ENCODE measurements around the gene TM9SF2. TPM values are rescaled to one million over a fixed set of nuclear protein-coding genes. Genes with fewer than 3 reads are reported as not detected.
"Not testable (repeated sequence)": the region's sequence is repeated elsewhere in the genome, so short reads cannot be mapped to it uniquely, and the experiment has no call there.

TM9SF2 gene
- total RNA-seq, result 10 to 100 TPM; 44.0 to 49.0 TPM

DNA sequence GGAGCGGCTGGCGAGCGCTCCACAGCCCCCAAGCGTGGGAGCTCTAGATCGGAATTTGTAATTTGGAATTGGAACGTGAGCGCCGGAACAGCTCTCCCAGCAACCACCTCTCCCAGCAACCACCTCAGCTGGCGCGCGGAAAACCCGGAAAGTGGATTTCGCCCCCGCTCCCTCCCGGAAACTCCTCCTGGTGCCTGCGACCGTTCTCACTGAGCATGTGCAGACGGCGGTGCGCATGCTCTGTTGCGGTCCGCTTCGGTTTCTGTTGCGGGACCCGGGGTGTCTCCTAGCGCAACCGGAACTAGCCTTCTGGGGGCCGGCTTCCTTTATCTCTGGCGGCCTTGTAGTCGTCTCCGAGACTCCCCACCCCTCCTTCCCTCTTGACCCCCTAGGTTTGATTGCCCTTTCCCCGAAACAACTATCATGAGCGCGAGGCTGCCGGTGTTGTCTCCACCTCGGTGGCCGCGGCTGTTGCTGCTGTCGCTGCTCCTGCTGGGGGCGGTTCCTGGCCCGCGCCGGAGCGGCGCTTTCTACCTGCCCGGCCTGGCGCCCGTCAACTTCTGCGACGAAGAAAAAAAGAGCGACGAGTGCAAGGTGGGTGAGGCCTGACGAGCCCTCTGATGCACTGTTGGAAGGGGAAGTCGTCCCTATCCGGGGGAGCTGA lies at the start of gene TM9SF2:
TM9SF2 (plus strand) TSS at position 289 of the 664 bp plus-strand sequence; CDS start at position 424, 135 bp downstream.
- Mint-ChIP-seq H3K36me3 (peaks cover 28 to 34% of the 10 kb centered on the region in 2 donors), H3K9me3 (peaks cover 0 to 8% of the 10 kb centered on the region in 2 donors)
- ATAC-seq, result peak; percentile 58 to 66

GRCh38 chr13:99454518-99455183 lies 46.6 kb upstream of the TM9SF2 start:
- Mint-ChIP-seq H3K9me3 (peaks cover 0 to 4% of the 10 kb centered on the region in 2 donors), H3K36me3 (peaks cover 0 to 13% of the 10 kb centered on the region in 2 donors), H3K27ac (no peak overlapping the region)
- no peak for ATAC-seq
- DNase-seq (ENCODE audit: low spot score in 2 of 2), result no peak

More for the DNA sequence above, at the start of gene TM9SF2:
- DNase-seq (ENCODE audit: low spot score in 2 of 2), result peak; percentile 95 to 98
- H3K27ac Mint-ChIP-seq, result peak within 1 kb of the TSS; percentile 99

DNA sequence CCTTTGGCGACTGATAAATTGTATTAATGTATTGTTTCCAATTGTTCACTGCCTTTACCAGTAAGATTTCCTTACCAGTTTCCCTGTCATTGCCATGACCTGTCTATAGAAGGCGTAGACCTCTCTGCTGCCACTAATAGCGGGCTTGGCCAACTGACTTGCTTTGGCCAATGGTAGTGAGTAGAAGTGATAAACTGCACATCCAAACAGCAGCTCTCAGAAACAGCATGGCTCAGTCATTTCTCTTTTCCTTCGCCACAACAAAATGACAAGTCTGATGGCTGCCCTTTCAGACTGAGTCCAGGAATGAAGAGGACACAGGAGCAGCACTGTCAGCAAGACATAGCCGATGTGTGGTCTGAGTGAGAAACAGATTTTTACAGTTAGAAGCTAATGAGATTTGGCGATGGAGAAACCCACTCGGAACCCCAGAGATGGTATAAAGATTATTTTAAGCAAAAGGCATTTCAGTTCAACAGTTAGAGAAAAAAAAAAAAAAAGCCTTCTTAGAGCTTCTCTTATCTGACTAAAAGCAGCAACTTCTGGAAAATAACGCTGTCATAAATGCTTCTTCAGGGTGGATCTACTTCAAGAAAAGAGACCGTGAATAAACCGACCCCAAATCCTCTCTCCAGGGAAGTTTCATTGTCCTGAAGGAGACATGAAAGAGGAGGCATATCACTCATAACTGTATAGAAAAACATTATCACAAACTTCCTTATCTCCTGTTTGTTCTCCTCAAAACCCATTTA lies 42.0 kb upstream of the TM9SF2 start:
- Mint-ChIP-seq H3K9me3 (peaks cover 4 to 7% of the 10 kb centered on the region in 2 donors), H3K36me3 (peaks cover 0 to 6% of the 10 kb centered on the region in 2 donors), H3K27ac (peak overlapping the region in 1 of 2 donors; percentile 53)
- no peak for ATAC-seq
- DNase-seq (ENCODE audit: low spot score in 2 of 2), result no peak

- ATAC-seq; H3K9me3 Mint-ChIP-seq; H3K36me3 Mint-ChIP-seq; DNase-seq (ENCODE audit: low spot score in 2 of 2): not testable (repeated sequence)
- H3K27ac Mint-ChIP-seq, result peak overlapping the region; percentile 30 to 32
These were observed 40.5 kb upstream of the TM9SF2 start for GRCh38 chr13:99460802-99461201.

GRCh38 chr13:99463646-99464397 lies 37.5 kb upstream of the TM9SF2 start:
- ATAC-seq (no peak), DNase-seq (ENCODE audit: low spot score in 2 of 2) (no peak)
- no peaks in the 10 kb centered on the region for H3K36me3 Mint-ChIP-seq
- H3K27ac Mint-ChIP-seq, result peak overlapping the region in 1 of 2 donors; percentile 87
- peaks cover 3 to 5% of the 10 kb centered on the region in 2 donors for H3K9me3 Mint-ChIP-seq

- DNase-seq (ENCODE audit: low spot score in 2 of 2) (no peak), ATAC-seq (peak; percentile 57 to 73)
- Mint-ChIP-seq H3K9me3 (peaks cover 3 to 12% of the 10 kb centered on the region in 2 donors), H3K36me3 (peaks cover 0 to 7% of the 10 kb centered on the region in 2 donors), H3K27ac (peak overlapping the region; percentile 87 to 93)
These were observed 36.8 kb upstream of the TM9SF2 start for GRCh38 chr13:99464441-99464949.

GRCh38 chr13:99465454-99465853 lies 35.8 kb upstream of the TM9SF2 start:
- no peak for ATAC-seq

DNA sequence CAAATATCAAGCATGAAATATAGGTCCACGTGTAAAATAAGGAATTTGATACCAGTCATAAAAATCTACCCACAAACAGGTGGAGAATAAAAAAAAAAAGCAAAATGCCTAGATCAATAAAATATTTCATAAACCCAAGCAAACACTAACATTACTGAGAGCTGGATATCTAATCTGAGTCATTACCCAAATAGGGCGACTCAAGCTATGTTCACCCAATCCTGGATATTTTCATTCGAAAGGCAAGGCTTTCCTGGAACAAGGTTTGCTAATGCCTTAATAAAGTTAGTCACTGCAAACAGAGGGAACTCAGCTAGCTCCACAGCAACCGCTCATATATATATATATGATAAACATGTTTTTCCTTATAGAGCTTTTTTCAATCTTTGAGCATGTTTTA lies 33.5 kb upstream of the TM9SF2 start:
- ATAC-seq, result peak in 1 of 2 donors; percentile 51
- Mint-ChIP-seq H3K9me3 (peaks cover 3 to 12% of the 10 kb centered on the region in 2 donors), H3K36me3 (peaks cover 0 to 8% of the 10 kb centered on the region in 2 donors), H3K27ac (no peak overlapping the region)
- no peak for DNase-seq (ENCODE audit: low spot score in 2 of 2)

More at GRCh38 chr13:99465454-99465853, 35.8 kb upstream of the TM9SF2 start:
- DNase-seq (ENCODE audit: low spot score in 2 of 2), result no peak
- H3K9me3 Mint-ChIP-seq, result peaks cover 3 to 12% of the 10 kb centered on the region in 2 donors
- H3K27ac Mint-ChIP-seq, result peak overlapping the region; percentile 87 to 93
- peaks cover 0 to 8% of the 10 kb centered on the region in 2 donors for H3K36me3 Mint-ChIP-seq

- H3K27ac Mint-ChIP-seq, result peak overlapping the region in 1 of 2 donors; percentile 70
- no peak for ATAC-seq
- peaks cover 1 to 10% of the 10 kb centered on the region in 2 donors for H3K9me3 Mint-ChIP-seq
These were observed 32.2 kb upstream of the TM9SF2 start for GRCh38 chr13:99469041-99469440.

GRCh38 chr13:99470027-99470426 lies 31.2 kb upstream of the TM9SF2 start:
- DNase-seq (ENCODE audit: low spot score in 2 of 2), result no peak
- Mint-ChIP-seq H3K27ac (no peak overlapping the region), H3K9me3 (peaks cover 0 to 9% of the 10 kb centered on the region in 2 donors), H3K36me3 (peaks cover 0 to 8% of the 10 kb centered on the region in 2 donors)
- ATAC-seq, result no peak

More at GRCh38 chr13:99469041-99469440, 32.2 kb upstream of the TM9SF2 start:
- peaks cover 0 to 8% of the 10 kb centered on the region in 2 donors for H3K36me3 Mint-ChIP-seq
- DNase-seq (ENCODE audit: low spot score in 2 of 2), result no peak

DNA sequence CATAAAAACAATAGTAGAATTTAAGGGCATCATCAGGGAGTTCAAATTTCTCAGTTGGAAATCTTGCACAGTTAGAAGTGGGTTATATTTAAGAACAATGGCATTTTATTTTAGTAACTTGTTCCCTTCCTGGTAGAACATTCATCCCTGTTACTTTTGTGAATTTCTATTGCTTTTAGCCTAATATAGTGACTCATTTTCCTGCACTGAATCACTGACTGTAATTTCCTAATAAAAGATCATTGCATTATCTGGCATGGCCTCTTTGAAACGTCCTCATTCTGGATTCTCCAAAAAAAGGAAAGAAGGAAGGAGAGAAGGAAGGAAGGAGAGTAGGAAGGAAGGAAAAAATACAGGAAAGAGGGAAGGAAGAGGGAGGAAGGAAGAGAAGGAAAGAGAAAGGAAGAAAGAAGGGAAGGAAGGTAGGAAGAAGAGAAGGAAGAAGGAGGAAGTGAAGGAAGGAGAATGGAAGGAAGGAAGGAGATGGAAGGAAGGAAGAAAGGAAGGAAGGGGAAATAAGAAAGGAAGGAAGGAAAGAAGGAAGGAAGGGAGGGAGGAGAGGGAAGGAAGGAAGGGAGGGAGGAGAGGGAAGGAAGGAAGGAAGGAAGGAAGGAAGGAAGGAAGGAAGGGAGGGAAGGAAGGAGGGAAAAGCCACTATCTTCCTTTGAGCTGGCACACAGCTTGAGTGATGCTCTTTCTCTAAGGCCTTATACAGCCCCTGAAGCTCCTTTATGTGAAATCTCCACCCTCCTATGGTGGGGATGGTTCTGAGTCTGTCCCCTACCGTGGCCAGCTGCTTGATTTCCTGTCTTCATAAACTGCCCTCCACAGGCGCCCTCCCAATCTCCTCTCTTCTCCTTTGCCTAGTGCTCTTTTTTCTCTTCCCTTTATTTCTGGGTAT lies 29.8 kb upstream of the TM9SF2 start:
- DNase-seq (ENCODE audit: low spot score in 2 of 2) (no peak), ATAC-seq (no peak)
- Mint-ChIP-seq H3K27ac (peak overlapping the region in 1 of 2 donors; percentile 6), H3K9me3 (peaks cover 0 to 9% of the 10 kb centered on the region in 2 donors), H3K36me3 (peaks cover 0 to 8% of the 10 kb centered on the region in 2 donors)

DNA sequence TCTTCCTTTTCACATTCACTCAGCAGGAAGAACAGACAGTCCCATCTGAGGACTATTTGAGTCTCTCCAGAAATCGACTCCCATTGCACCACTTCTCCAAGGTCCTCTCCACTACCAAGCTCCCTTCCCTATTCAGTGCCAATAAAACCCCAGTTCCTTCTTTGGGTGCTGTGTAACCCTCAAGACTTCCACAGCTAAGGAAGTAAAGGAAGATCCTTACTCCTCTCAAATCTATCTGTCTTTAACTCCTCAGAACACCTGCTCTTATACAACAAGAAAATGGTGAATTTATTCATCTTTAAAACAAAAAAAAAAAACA lies 29.2 kb upstream of the TM9SF2 start:
- Mint-ChIP-seq H3K27ac (peak overlapping the region in 1 of 2 donors; percentile 33), H3K9me3 (peaks cover 0 to 9% of the 10 kb centered on the region in 2 donors), H3K36me3 (peaks cover 0 to 8% of the 10 kb centered on the region in 2 donors)
- DNase-seq (ENCODE audit: low spot score in 2 of 2), result no peak
- ATAC-seq, result no peak

- Mint-ChIP-seq H3K36me3 (peaks cover 0 to 8% of the 10 kb centered on the region in 2 donors), H3K9me3 (peaks cover 0 to 9% of the 10 kb centered on the region in 2 donors), H3K27ac (no peak overlapping the region)
- ATAC-seq (no peak), DNase-seq (ENCODE audit: low spot score in 2 of 2) (no peak)
These were observed 27.8 kb upstream of the TM9SF2 start for GRCh38 chr13:99473515-99473914.

DNA sequence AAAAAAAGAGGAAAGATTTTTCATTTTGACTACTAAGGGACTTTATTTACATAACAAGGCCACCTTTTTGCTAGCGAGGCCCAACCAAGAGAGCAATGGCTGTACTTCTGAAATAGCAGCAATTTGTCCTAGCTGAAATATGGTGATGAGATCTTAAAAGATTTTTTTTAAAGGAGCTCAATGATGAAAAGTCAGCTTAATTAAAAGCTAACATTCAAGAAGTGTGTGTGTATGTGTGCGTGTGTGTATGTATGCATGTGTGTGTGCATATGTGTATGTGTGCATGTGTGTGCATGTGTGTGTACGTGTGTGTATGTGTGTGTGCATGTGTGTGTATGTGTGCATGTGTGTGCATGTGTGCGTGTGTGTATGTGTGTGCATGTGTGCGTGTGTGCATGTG lies 24.6 kb upstream of the TM9SF2 start:
- Mint-ChIP-seq H3K9me3 (no peaks in the 10 kb centered on the region), H3K36me3 (no peaks in the 10 kb centered on the region), H3K27ac (no peak overlapping the region)
- ATAC-seq, result no peak
- no peak for DNase-seq (ENCODE audit: low spot score in 2 of 2)

DNA sequence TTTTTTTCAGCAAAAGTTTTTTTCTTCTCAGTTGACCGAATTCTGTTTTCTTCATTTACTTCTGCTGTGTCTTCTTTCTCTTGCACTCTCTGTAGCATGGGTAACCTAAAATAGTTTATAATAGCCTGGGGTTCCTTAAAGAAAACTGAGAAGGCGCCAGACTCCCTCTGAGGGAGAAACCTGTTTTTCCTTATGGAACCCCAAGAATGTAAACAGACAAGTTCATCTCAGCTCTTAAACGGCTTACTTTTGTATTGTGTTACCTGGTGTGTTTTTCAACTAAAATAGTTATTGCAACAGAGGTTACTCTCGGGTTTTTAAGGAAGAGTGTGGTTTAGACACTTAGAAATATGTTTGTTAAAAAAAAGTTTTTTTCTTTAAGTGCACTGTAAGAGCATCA lies 23.8 kb upstream of the TM9SF2 start:
- no peaks in the 10 kb centered on the region for H3K36me3 Mint-ChIP-seq
- no peak overlapping the region for H3K27ac Mint-ChIP-seq
- DNase-seq (ENCODE audit: low spot score in 2 of 2), result no peak
- no peak for ATAC-seq
- H3K9me3 Mint-ChIP-seq, result no peaks in the 10 kb centered on the region
